ENCODE results near the gene SLC38A9.

The SLC38A9 gene

GRCh38 chr5:55645304-55645703 is 66.8 kb downstream of the SLC38A9 start:
- no peak for DNase-seq

- DNase-seq = no peak
Observed at GRCh38 chr5:55638455-55638854, 73.7 kb downstream of the SLC38A9 start.

- no peak for DNase-seq
Observed at GRCh38 chr5:55638051-55638450, 74.1 kb downstream of the SLC38A9 start.

DNA sequence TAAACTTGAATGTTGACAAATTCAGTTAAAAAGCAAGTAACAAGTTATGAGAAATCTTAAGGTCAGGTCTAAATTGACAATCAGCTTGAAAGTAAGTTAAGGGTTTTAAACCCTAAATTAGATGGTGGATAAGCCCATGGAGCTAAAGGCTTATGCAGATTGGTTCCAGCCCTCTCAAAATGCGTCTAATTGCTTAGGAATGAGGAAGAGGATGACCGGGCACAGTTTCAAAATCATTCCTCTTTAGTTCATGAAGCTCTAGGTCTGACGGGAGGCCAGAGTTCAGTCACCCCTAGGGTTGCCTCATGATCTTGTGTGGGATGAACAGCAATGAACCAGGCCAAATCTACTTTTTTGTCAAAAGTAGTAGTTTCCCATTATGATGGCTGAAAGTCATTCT is 75.4 kb downstream of the SLC38A9 start:
- no peak for DNase-seq

DNA sequence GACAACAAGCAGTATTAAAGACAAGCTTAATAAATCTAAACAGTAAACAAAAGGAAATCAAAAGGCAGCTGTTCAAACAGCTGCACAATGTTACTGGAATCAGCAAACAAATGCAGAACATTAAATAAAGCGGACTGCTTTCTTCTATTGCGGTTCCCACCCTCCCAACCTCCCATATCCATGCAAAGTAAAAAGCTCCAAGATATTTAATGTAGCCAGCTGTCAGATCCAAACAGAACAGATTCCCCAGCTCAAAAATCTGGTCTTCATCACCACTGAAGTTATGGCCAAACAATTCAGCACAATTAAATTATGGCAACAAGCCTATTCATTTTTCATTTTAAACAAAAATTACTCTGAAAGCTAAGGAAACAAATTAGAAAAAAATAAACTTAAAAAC is 75.9 kb downstream of the SLC38A9 start:
- DNase-seq = no peak

DNA sequence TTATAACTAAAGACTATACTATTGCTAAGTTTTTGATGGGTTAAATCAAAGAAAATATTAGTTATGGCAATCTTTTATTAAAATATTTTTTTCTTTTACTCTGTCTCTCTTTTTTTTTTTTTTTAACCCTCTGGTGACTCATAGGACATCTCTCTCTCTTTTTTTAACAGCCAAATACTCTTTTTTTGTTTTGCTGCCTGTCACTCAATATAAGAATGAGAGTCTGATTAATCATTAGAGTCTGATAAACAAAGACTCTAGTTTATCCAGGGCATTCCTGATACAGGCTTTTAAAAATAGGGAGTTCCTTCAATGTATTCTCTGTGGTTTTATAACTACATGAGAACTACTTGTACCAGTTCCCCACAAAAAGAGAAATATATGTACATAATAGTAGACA is 77.3 kb downstream of the SLC38A9 start:
- DNase-seq = no peak

DNA sequence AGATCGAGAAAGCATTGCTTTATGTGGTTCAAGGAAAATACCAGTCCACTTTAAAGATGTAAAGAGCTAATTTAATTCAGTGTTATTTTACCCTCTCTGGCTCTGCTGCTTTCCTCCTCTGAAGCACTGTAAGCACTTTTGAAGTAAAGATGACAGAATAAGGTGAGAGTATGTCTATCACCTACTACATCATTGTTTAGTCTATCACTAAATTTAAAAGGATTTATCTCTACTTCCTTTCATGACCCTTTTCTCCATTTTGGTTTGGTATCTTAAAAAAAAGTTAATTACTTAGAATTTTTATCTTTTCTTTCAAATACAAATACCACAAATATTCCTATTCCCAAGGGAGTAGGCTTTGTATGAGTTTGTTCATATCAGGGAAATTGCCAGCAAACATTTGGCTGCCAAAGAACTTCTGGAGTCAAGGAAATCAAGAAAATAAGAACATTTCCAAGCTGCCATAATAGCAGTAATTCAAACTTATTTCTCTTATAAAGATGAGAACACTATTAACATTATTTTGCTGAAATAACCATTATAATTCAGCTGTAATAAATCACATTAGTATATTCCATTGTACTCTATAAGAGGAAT is 77.8 kb downstream of the SLC38A9 start:
- DNase-seq = no peak

DNA sequence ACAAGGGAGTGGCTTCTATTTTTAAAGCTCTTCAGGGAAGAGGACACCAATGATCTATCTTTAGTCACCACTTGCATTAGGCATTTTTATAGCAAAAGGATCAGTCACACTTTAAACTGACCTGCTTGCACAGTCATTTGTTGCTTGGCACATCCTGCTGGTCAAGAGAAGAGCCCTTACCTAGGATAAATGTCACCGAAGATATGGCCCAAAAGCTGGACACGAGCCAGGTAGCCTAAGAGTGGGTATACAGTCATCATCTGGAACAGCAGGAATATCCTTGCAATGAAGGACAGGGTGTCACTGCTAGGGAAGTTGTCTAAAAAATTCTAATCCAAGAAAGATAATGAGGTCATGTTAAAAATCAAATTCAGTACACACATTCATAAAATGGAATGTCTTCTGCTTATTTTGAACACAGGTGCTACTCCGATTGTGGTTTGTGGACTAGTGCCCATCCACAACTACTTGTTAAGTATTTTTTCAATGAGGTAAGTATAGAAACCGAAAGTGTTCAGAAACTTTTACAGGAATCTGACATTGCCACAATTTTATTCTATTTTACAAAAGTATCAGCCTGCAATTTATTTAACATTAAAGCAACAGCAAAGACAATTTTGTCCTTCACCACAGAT is 78.4 kb downstream of the SLC38A9 start:
- no peak for DNase-seq

DNA sequence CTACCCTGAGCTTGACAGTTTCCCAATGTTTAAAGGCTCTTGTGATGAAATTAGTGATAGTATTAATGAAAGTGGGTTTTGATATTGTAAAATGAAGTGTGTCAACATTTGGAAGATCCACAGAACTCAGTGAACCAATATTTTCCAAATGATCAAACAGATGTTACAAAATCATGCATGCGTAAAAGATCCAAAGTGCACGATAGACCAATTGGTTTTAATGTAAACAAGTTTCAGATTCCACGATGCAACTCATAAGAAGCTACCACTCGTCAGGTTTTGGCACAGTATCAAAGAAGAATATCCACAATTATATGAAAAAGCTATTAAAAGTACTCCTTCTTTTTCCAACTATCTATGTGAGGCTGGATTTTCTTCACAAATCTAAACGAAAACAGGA is 82.3 kb downstream of the SLC38A9 start:
- DNase-seq = no peak

- DNase-seq = no peak
Observed at GRCh38 chr5:55626790-55627189, 85.3 kb downstream of the SLC38A9 start.

- DNase-seq = no peak
Observed at GRCh38 chr5:55625913-55626312, 86.2 kb downstream of the SLC38A9 start.

DNA sequence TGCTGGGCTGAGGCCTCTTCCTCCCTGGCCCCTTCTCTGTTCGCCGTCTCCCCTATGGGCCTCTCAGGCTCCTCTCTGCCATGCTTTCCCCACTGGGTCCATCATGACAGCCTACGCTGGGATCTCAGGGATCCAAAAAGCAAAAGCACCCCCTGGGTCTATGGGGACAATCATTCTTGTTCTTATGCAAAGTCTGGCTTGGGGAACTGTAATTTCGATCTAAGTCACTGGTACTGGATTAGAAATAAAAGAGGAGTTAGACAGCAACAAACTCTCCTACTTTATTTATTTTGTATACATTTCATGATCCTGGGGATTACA is 86.6 kb downstream of the SLC38A9 start:
- DNase-seq = no peak

GRCh38 chr5:55624841-55625588 is 87.1 kb downstream of the SLC38A9 start:
- no peak for DNase-seq

DNA sequence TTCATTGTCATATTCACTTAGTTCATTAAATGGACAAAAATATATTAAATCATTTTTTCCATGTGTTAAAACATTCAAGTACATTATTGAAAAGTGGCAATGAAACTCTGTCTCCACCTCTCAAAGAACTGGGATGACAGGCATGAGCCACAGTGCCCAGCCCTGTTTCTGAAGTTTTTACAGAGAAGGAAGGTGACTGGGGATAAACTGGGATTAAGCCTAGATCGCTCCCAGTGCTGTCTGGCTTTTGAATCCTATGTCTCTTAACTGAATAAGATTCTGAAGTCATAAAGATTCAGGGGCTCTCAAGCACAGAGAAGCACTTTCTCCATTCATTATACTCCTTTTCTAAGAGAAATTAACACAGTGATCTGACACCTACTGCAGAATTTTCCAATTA is 88.3 kb downstream of the SLC38A9 start:
- no peak for DNase-seq

DNA sequence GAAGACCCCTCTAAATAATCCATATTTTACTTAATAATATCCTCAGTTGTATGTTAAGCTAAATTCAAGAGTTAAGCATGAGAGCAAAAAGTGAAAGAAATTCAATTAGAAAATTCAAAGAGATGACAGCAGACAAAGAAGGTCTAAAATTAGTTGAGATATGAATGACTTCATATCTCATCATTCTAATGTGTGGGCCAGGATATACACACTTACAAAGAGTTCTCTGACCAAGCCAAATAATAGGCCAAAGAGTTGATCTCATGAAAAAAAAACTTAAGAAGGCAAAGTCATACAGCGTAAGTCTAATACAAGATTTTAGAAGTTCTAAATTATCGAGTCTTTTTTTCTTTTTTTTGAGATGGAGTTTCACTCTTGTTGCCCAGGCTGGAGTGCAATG is 89.7 kb downstream of the SLC38A9 start:
- DNase-seq = no peak

DNA sequence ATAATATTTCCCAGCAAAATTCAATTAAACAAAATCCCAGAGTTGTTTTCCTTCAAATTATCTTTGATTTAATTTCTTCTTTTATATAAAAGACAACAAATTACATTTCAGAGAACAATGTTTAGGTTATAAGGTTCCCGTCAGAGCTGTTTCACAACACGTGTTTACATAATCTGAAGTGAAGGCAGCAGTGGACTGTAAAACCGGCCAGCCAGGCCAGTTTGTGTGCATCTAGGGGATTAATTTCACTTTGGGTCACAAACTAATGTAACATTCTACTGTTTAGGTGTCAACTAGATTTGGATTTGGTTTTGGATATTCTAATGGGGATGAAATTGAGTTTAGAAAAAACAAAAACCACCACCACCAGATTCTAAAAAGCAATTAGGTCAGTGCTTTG is 90.9 kb downstream of the SLC38A9 start:
- no peak for DNase-seq

DNA sequence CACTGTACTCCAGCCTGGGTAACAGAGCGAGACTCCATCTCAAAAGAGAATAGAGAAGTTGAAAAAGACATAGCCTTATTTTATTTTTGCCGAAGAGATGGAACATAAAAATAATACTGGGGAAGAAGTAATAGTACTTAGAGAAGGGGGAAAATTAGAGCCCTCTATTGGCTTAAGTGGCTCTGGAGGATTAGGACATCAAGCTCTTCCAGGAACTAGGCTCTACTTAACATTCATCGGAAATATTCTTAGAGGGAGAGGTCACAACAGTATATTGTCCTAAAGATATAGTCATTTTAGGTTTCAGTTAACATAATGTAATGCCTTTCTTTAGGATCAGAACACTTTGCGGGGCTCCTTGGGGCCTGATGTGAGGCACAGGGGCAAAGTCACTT is 91.4 kb downstream of the SLC38A9 start:
- DNase-seq = no peak

- no peak for DNase-seq
Observed at GRCh38 chr5:55620009-55620765, 91.9 kb downstream of the SLC38A9 start.

DNA sequence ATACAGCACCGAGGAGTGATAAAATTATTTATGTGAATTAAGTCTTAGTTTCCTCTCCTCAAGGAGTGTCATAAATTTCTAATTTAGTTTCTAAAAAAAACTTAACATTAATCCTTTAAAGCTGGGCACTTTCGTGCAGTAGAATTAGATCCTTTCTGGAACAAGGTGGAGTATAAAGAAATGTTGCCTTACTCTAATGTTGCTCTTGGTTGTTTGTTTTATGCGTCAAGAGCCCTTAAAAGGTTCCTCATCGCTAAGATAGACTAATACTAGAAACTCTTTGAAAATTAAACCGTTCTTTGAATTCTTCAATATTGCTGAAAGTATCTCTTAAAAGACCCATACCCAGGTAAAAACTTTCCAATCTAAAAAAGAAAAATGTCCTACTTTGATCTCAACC is 93.8 kb downstream of the SLC38A9 start:
- no peak for DNase-seq

- DNase-seq = no peak
Observed at GRCh38 chr5:55613112-55613868, 98.8 kb downstream of the SLC38A9 start.

DNA sequence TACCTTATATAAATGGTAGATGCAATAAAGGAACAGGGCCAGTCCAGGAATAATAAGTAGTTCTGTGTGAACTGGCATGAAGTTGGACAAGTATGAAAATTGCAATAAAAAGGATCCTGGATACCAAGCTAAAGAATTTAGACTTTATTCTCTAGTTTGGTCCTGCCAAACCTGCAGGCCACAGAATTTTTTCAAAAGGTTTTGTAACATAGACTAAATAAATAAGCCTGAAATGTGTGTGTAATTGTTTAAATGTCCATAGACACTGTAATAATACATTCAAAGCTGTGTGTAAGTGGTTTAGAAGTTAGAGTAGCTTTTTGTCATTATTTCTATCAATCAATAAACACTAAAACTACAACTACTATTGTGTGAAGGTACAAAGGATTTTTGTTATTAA is 101.6 kb downstream of the SLC38A9 start:
- no peak for DNase-seq

DNA sequence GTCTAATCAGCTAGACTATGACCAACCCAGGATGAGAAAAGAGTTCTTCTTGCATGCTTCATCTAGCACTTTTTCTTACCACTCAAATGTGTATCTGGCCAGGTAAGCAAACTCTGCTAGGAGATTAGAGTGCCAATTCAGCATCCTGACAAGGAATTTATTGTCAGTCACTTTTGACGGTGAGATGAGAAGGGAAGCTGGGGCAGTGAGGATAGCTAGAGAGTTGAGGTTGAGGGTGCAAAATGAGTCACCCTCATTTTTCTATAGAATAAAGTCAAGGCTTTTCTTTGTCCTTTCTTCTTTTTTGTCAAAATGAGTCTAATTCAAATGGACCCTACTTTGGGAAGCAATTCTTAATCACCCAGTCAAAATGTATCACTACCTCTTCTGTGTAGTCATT is 102.7 kb downstream of the SLC38A9 start:
- DNase-seq = no peak

Data from GOT3 (cell line).